Measurements from ENCODE around the gene FUBP1. TPM values are rescaled to one million over a fixed set of nuclear protein-coding genes. Genes with fewer than 3 reads are reported as not detected.

FUBP1 gene
- total and polyA plus RNA-seq, 2 donors (not counting 3 experiments of a cell fraction or from before 2014, with no cell fraction given), result 112 to 166 TPM

- Histone ChIP-seq H3K36me3 (ENCODE audit: control insufficient read depth in 2 of 2, extremely low read depth in 1 of 2, insufficient read depth in 2 of 2, low read length in 2 of 2) (peaks cover 34 to 78% of the 10 kb centered on the region in 2 experiments), H3K27ac (ENCODE audit: insufficient read depth, low read depth, low read length) (no peak overlapping the region), H3K4me3 (replicated peaks in 1 of 3; ENCODE audit: insufficient read depth in 1 of 3, low read depth in 1 of 3, low read length in 3 of 3) (no peak overlapping the region), H3K9ac (replicated peaks; ENCODE audit: extremely low read depth, insufficient read depth, low read length) (no peak overlapping the region), H3K27me3 (ENCODE audit: control insufficient read depth in 2 of 2, insufficient read depth in 2 of 2, low read length in 2 of 2) (no peaks in the 10 kb centered on the region), H3K9me1 (replicated peaks; ENCODE audit: control insufficient read depth, extremely low read depth, insufficient read depth, low read length) (no peaks in the 10 kb centered on the region), H3K9me3 (replicated peaks; ENCODE audit: control insufficient read depth, insufficient read depth, low read length) (no peaks in the 10 kb centered on the region), H2AFZ (ENCODE audit: low read depth, low read length) (no peak overlapping the region), H3K4me2 (ENCODE audit: insufficient read depth, low read length) (no peak overlapping the region), H3K79me2 (ENCODE audit: control insufficient read depth, insufficient read depth, low read length) (peaks cover 65% of the 10 kb centered on the region), H3K4me1 (ENCODE audit: control insufficient read depth, extremely low read depth, insufficient read depth, low read length) (no peaks in the 10 kb centered on the region), H4K20me1 (replicated peaks; ENCODE audit: control insufficient read depth, extremely low read depth, insufficient read depth, low read length) (peaks cover 5% of the 10 kb centered on the region)
- no TSS peak for BruUV-seq (replicated peaks)
- TF ChIP-seq JUN (IDR thresholded peaks at IDR 0.05; ENCODE audit: borderline replicate concordance, insufficient read depth, insufficient read length, low read depth) (no peak), MAX (IDR thresholded peaks at IDR 0.05; ENCODE audit: insufficient read depth, insufficient read length) (no peak), POLR2AphosphoS5 (IDR thresholded peaks at IDR 0.05; ENCODE audit: insufficient read depth, low read depth, low read length) (no peak), GATA2 (IDR thresholded peaks at IDR 0.05; ENCODE audit: insufficient read depth, insufficient read length, low read depth, low read length) (no peak), FOS (IDR thresholded peaks at IDR 0.05; ENCODE audit: borderline replicate concordance, insufficient read depth, low read length) (no peak), MYC (IDR thresholded peaks at IDR 0.05; ENCODE audit: low read depth, low read length) (no peak), EZH2 (IDR thresholded peaks at IDR 0.05; ENCODE audit: borderline replicate concordance, low read depth, low read length, severe bottlenecking) (no peak), POLR2A (IDR thresholded peaks at IDR 0.05; ENCODE audit: low read depth, low read length) (no peak), CTCF (IDR thresholded peaks at IDR 0.05; ENCODE audit: extremely low read depth in 1 of 2, insufficient read depth in 1 of 2, low read depth in 1 of 2, low read length in 2 of 2) (no peak)
- DNase-seq (ENCODE audit: low read depth, low spot score) (no peak), FAIRE-seq (no peak)
- dilution Hi-C loops (cut with MboI; ENCODE audit: extremely low pct_ligation_motif_present, low sequenced_read_pairs), result no loop called here
- intact Hi-C loops (cut with micrococcal nuclease), result no loop called here
- POLR2A ChIA-PET, result no interaction called here
- CTCF ChIA-PET, result no interaction called here
Measured at GRCh38 chr1:77958850-77959249, 20.0 kb downstream of the FUBP1 start.
